ENCODE measurements around the gene FAM120B.

FAM120B gene

DNA sequence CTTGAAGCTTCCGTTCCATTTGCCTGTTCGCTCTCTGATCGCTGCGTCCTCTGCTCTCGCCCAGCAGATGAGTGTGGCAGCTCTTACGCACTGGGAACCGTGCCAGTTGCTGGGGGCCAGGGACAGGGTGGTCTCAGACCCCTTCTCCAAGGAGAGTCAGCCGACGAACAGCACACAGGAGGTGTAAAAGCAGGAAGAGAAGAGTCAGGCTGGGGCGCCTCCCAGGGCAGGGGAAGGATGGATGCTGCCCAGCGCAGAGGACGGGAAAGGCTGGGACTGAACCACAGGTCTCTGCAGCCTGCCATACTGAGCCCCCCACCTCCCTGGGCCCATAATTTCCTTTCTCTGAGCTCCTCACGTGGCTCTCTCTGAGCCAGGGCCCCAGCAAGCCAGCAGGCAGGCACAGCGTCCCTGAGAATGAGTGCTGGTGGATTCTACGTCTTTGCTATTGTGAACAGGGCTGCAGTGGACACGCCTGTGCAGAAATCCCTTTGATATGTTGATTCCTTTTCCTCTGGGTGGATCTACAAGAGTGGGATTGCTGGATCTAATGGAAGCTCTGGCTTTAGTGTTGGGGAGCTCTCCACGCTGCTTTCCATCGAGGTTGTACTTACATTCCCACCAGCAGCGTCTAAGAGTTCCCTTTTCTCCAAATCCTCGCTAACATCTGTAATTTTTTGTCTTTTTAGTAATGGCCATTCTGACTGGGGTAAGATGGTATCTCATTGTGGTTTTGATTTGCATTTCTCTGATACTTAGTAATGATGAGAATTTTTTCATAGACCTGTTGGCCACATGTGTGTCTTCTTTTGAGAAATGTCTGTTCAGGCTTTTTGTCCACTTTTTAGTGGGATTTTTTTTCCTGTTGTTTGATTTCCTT, 142.4 kb downstream of the FAM120B start:
- Histone ChIP-seq H3K79me2 (ENCODE audit: insufficient read depth, low read length) (no peaks in the 10 kb centered on the region), H3K4me1 (ENCODE audit: insufficient read depth, low read length, severe bottlenecking) (no peaks in the 10 kb centered on the region), H2AFZ (ENCODE audit: low read length) (no peak overlapping the region), H3F3A (ENCODE audit: insufficient read depth, low read length) (no peaks in the 10 kb centered on the region), H3K27me3 (ENCODE audit: insufficient read depth, low read length) (0 out of 2 replicates have a peak, but pooled peaks cover 5% of the 10 kb centered on the region), H3K9me2 (ENCODE audit: low read depth, low read length) (no peaks in the 10 kb centered on the region), H3K27ac (ENCODE audit: low read depth, low read length, poor library complexity, severe bottlenecking) (no peak overlapping the region), H3K9ac (ENCODE audit: low read length) (no peak overlapping the region), H3K4me3 (ENCODE audit: low read depth, low read length, poor library complexity, severe bottlenecking) (no peak overlapping the region), H3K36me3 (ENCODE audit: insufficient read depth, low read length) (no peaks in the 10 kb centered on the region), H4K20me1 (ENCODE audit: insufficient read depth, low read length) (no peaks in the 10 kb centered on the region), H3K9me3 (ENCODE audit: low read length) (no peaks in the 10 kb centered on the region), H3K4me2 (ENCODE audit: low read length) (no peak overlapping the region)
- TF ChIP-seq EZH2 (IDR thresholded peaks at IDR 0.05; ENCODE audit: borderline replicate concordance, low read length) = no peak
- TF ChIP-seq, protein P1, sequence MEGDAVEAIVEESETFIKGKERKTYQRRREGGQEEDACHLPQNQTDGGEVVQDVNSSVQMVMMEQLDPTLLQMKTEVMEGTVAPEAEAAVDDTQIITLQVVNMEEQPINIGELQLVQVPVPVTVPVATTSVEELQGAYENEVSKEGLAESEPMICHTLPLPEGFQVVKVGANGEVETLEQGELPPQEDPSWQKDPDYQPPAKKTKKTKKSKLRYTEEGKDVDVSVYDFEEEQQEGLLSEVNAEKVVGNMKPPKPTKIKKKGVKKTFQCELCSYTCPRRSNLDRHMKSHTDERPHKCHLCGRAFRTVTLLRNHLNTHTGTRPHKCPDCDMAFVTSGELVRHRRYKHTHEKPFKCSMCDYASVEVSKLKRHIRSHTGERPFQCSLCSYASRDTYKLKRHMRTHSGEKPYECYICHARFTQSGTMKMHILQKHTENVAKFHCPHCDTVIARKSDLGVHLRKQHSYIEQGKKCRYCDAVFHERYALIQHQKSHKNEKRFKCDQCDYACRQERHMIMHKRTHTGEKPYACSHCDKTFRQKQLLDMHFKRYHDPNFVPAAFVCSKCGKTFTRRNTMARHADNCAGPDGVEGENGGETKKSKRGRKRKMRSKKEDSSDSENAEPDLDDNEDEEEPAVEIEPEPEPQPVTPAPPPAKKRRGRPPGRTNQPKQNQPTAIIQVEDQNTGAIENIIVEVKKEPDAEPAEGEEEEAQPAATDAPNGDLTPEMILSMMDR (IDR thresholded peaks at IDR 0.05; ENCODE audit: low read length) = no peak

DNA sequence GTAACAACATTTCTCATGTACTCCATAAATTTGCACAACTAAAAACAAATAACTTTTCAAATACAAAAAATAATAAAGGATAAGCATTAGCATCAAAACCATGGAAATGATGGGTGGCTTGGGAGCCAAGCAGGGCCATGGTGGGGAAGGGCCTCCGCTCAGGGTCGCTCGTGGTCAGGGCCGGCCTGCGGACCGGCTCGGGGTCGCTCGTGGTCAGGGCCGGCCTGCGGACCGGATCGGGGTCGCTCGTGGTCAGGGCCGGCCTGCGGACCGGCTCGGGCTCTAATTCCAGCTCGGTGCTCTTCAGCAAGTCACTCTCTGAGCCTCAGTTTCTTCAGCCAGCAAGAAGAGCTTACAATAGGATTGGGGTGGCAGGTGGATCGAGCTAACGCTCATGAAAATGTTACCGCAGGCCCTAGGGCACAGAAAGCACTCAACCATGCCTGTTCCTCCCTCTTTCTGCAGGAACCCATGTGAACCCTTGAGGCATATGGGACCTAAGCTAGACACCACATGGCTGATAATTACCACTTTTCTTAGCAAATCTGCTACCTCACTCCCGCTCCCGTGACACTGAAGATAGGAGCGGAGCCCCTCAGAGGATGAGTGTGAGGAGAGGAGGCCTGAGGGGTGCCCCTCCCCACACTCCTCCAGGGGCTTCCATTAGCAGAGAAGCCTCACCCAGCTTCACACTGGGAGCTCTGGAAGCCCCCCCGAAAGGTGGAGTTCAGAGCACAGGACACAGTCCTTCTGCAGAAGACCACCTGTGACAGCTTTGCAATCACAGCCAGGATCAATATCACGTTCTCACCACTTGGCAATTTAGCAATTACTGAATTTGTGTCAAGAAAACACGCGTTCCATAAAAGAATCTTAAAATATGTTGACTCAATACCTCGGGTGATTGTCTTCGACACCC, 143.5 kb downstream of the FAM120B start:
- Histone ChIP-seq H3K79me2 (ENCODE audit: insufficient read depth, low read length) (no peaks in the 10 kb centered on the region), H3K9me3 (ENCODE audit: low read length) (no peaks in the 10 kb centered on the region), H3K4me2 (ENCODE audit: low read length) (no peak overlapping the region), H3K4me3 (ENCODE audit: low read depth, low read length, poor library complexity, severe bottlenecking) (no peak overlapping the region), H3K9me2 (ENCODE audit: low read depth, low read length) (no peaks in the 10 kb centered on the region), H3K27ac (ENCODE audit: low read depth, low read length, poor library complexity, severe bottlenecking) (no peak overlapping the region), H3K27me3 (ENCODE audit: insufficient read depth, low read length) (no peaks in the 10 kb centered on the region), H4K20me1 (ENCODE audit: insufficient read depth, low read length) (no peaks in the 10 kb centered on the region), H2AFZ (ENCODE audit: low read length) (no peak overlapping the region), H3K4me1 (ENCODE audit: insufficient read depth, low read length, severe bottlenecking) (no peaks in the 10 kb centered on the region), H3K9ac (ENCODE audit: low read length) (no peak overlapping the region), H3K36me3 (ENCODE audit: insufficient read depth, low read length) (no peaks in the 10 kb centered on the region), H3F3A (ENCODE audit: insufficient read depth, low read length) (no peaks in the 10 kb centered on the region)
- TF ChIP-seq, protein P1 (IDR thresholded peaks at IDR 0.05; ENCODE audit: low read length) = no peak
- TF ChIP-seq EZH2 (IDR thresholded peaks at IDR 0.05; ENCODE audit: borderline replicate concordance, low read length) = no peak

DNA sequence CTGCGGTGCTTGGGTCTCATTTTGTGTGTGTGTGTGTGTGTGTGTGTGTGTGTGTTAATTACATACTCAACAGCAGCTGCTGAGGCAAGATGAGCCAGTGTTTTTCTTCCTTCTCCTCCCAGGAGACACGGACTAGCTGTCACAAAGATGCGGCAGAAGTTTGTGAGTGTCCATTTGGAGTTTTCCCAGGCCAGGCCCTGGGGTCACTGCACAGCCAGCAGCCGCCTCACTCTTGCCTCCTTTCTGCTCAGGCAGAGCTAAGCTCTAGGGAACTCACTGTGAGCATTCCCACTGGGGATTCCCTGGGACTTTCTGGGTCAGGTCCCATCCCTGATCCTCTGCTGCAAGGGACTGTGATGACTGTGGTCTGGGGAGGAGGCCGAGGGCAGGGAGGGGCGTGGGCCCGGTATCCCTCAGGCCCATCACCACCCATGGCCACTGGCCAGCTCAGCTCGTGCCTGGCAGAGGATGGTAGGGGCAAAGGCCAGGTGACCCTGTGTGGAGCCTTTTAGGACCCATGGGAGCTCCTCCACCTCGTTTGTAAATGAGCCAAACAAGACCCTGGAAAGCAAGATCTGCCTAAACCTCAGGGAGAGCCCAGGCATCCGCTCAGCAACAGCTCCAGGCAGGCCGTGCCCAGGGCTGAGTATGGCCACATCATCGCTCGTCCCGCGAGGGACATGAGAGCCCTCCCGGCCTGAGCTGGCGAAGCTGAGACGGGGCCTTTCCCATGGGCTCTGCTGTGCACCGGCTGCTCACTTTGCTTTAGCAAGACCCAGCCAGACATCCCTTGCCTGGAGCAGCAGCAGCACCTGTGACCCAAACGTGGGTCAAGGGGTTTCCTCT, 144.6 kb downstream of the FAM120B start:
- Histone ChIP-seq H3F3A (ENCODE audit: insufficient read depth, low read length) (no peaks in the 10 kb centered on the region), H3K9me3 (ENCODE audit: low read length) (no peaks in the 10 kb centered on the region), H3K27me3 (ENCODE audit: insufficient read depth, low read length) (no peaks in the 10 kb centered on the region), H2AFZ (ENCODE audit: low read length) (no peak overlapping the region), H3K27ac (ENCODE audit: low read depth, low read length, poor library complexity, severe bottlenecking) (no peak overlapping the region), H3K9ac (ENCODE audit: low read length) (no peak overlapping the region), H3K4me3 (ENCODE audit: low read depth, low read length, poor library complexity, severe bottlenecking) (no peak overlapping the region), H3K36me3 (ENCODE audit: insufficient read depth, low read length) (no peaks in the 10 kb centered on the region), H3K9me2 (ENCODE audit: low read depth, low read length) (no peaks in the 10 kb centered on the region), H3K79me2 (ENCODE audit: insufficient read depth, low read length) (no peaks in the 10 kb centered on the region), H3K4me1 (ENCODE audit: insufficient read depth, low read length, severe bottlenecking) (no peaks in the 10 kb centered on the region), H3K4me2 (ENCODE audit: low read length) (no peak overlapping the region), H4K20me1 (ENCODE audit: insufficient read depth, low read length) (no peaks in the 10 kb centered on the region)
- TF ChIP-seq, protein P1 (IDR thresholded peaks at IDR 0.05; ENCODE audit: low read length) = no peak
- TF ChIP-seq EZH2 (IDR thresholded peaks at IDR 0.05; ENCODE audit: borderline replicate concordance, low read length) = no peak
